Measurements from ENCODE around the gene KCNC3.
A peak's percentile ranks its signal among the peaks of the same experiment; 100 is the strongest.
"Not testable (repeated sequence)": the region's sequence is repeated elsewhere in the genome, so short reads cannot be mapped to it uniquely, and the experiment has no call there.

KCNC3 gene

GRCh38 chr19:50337031-50337430 is 7.9 kb upstream of the KCNC3 start:
- H3K9me3 ChIP-seq (ENCODE audit: control insufficient read depth, insufficient read depth, low read length); H3K9ac ChIP-seq (ENCODE audit: low read depth, low read length); H3K36me3 ChIP-seq (ENCODE audit: insufficient read depth, low read length); H3K4me1 ChIP-seq (ENCODE audit: insufficient read depth, low read length): not testable (repeated sequence)

- Histone ChIP-seq H3K9ac (ENCODE audit: low read depth, low read length) (no peak overlapping the region), H3K9me3 (ENCODE audit: control insufficient read depth, insufficient read depth, low read length) (no peaks in the 10 kb centered on the region; the same call in 1 of the 2 replicates), H3K4me1 (ENCODE audit: insufficient read depth, low read length) (peaks cover 12% of the 10 kb centered on the region; the same call in 1 of the 2 replicates), H3K36me3 (ENCODE audit: insufficient read depth, low read length) (no peaks in the 10 kb centered on the region)
Observed at GRCh38 chr19:50334741-50335421, 5.7 kb upstream of the KCNC3 start.

- Histone ChIP-seq H3K9me3 (ENCODE audit: control insufficient read depth, insufficient read depth, low read length) (no peaks in the 10 kb centered on the region), H3K9ac (ENCODE audit: low read depth, low read length) (peak overlapping the region; percentile 82), H3K36me3 (ENCODE audit: insufficient read depth, low read length) (no peaks in the 10 kb centered on the region), H3K4me1 (ENCODE audit: insufficient read depth, low read length) (peaks cover 12% of the 10 kb centered on the region; the same call in 1 of the 2 replicates)
Observed at GRCh38 chr19:50333737-50334617, 4.8 kb upstream of the KCNC3 start.

GRCh38 chr19:50333235-50333736 is 4.1 kb upstream of the KCNC3 start:
- no peaks in the 10 kb centered on the region for H3K36me3 ChIP-seq (ENCODE audit: insufficient read depth, low read length)
- H3K4me1 ChIP-seq (ENCODE audit: insufficient read depth, low read length): peaks cover 12% of the 10 kb centered on the region; the same call in 1 of the 2 replicates
- no peaks in the 10 kb centered on the region for H3K9me3 ChIP-seq (ENCODE audit: control insufficient read depth, insufficient read depth, low read length)
- peak overlapping the region; percentile 82 for H3K9ac ChIP-seq (ENCODE audit: low read depth, low read length)

GRCh38 chr19:50332244-50333038 is 3.3 kb upstream of the KCNC3 start:
- no peaks in the 10 kb centered on the region for H3K9me3 ChIP-seq (ENCODE audit: control insufficient read depth, insufficient read depth, low read length)
- H3K4me1 ChIP-seq (ENCODE audit: insufficient read depth, low read length): peaks cover 12% of the 10 kb centered on the region; the same call in 1 of the 2 replicates
- peak overlapping the region; percentile 82 for H3K9ac ChIP-seq (ENCODE audit: low read depth, low read length)
- H3K36me3 ChIP-seq (ENCODE audit: insufficient read depth, low read length): no peaks in the 10 kb centered on the region

GRCh38 chr19:50331994-50332243 is 2.7 kb upstream of the KCNC3 start:
- Histone ChIP-seq H3K4me1 (ENCODE audit: insufficient read depth, low read length) (peaks cover 14% of the 10 kb centered on the region), H3K36me3 (ENCODE audit: insufficient read depth, low read length) (no peaks in the 10 kb centered on the region), H3K9ac (ENCODE audit: low read depth, low read length) (peak overlapping the region; percentile 82; the same call in 1 of the 2 replicates), H3K9me3 (ENCODE audit: control insufficient read depth, insufficient read depth, low read length) (no peaks in the 10 kb centered on the region)

- peaks cover 14% of the 10 kb centered on the region for H3K4me1 ChIP-seq (ENCODE audit: insufficient read depth, low read length)
- no peaks in the 10 kb centered on the region for H3K36me3 ChIP-seq (ENCODE audit: insufficient read depth, low read length)
- H3K9ac ChIP-seq (ENCODE audit: low read depth, low read length): peak overlapping the region; percentile 82; the same call in 1 of the 2 replicates
- H3K9me3 ChIP-seq (ENCODE audit: control insufficient read depth, insufficient read depth, low read length): no peaks in the 10 kb centered on the region
Observed at GRCh38 chr19:50331221-50331993, 2.2 kb upstream of the KCNC3 start.

GRCh38 chr19:50330365-50331078 is 1.3 kb upstream of the KCNC3 start:
- Histone ChIP-seq H3K9me3 (ENCODE audit: control insufficient read depth, insufficient read depth, low read length) (no peaks in the 10 kb centered on the region), H3K36me3 (ENCODE audit: insufficient read depth, low read length) (no peaks in the 10 kb centered on the region), H3K9ac (ENCODE audit: low read depth, low read length) (peak overlapping the region; percentile 86), H3K4me1 (ENCODE audit: insufficient read depth, low read length) (peaks cover 11% of the 10 kb centered on the region)

GRCh38 chr19:50329926-50330294 is 733 bp upstream of the KCNC3 start:
- not testable (repeated sequence) for H3K36me3 ChIP-seq (ENCODE audit: insufficient read depth, low read length); H3K9me3 ChIP-seq (ENCODE audit: control insufficient read depth, insufficient read depth, low read length)
- peaks cover 14% of the 10 kb centered on the region for H3K4me1 ChIP-seq (ENCODE audit: insufficient read depth, low read length)
- H3K9ac ChIP-seq (ENCODE audit: low read depth, low read length): peak overlapping the region; percentile 86

GRCh38 chr19:50328873-50329145 is 368 bp downstream of the KCNC3 start:
- H3K9ac ChIP-seq (ENCODE audit: low read depth, low read length): no peak overlapping the region
- no peaks in the 10 kb centered on the region for H3K9me3 ChIP-seq (ENCODE audit: control insufficient read depth, insufficient read depth, low read length)
- H3K4me1 ChIP-seq (ENCODE audit: insufficient read depth, low read length): peaks cover 16% of the 10 kb centered on the region
- no peaks in the 10 kb centered on the region for H3K36me3 ChIP-seq (ENCODE audit: insufficient read depth, low read length)

GRCh38 chr19:50328224-50328872 is 829 bp downstream of the KCNC3 start:
- Histone ChIP-seq H3K36me3 (ENCODE audit: insufficient read depth, low read length) (no peaks in the 10 kb centered on the region), H3K9me3 (ENCODE audit: control insufficient read depth, insufficient read depth, low read length) (no peaks in the 10 kb centered on the region), H3K9ac (ENCODE audit: low read depth, low read length) (peak overlapping the region; percentile 48; the same call in 1 of the 2 replicates), H3K4me1 (ENCODE audit: insufficient read depth, low read length) (peaks cover 16% of the 10 kb centered on the region)

- Histone ChIP-seq H3K4me1 (ENCODE audit: insufficient read depth, low read length) (peaks cover 16% of the 10 kb centered on the region), H3K9ac (ENCODE audit: low read depth, low read length) (peak overlapping the region; percentile 34; the same call in 1 of the 2 replicates), H3K9me3 (ENCODE audit: control insufficient read depth, insufficient read depth, low read length) (no peaks in the 10 kb centered on the region), H3K36me3 (ENCODE audit: insufficient read depth, low read length) (no peaks in the 10 kb centered on the region)
Observed at GRCh38 chr19:50327461-50328223, 1.5 kb downstream of the KCNC3 start.
